ENCODE data around the gene WRAP73. TPM values are rescaled to one million over a fixed set of nuclear protein-coding genes. Genes with fewer than 3 reads are reported as not detected.
"Not testable (repeated sequence)": the region's sequence is repeated elsewhere in the genome, so short reads cannot be mapped to it uniquely, and the experiment has no call there.

Gene WRAP73
- total RNA-seq, 4 donors from 2014 or later, result 16.4 to 33.7 (median 19.6) TPM

DNA sequence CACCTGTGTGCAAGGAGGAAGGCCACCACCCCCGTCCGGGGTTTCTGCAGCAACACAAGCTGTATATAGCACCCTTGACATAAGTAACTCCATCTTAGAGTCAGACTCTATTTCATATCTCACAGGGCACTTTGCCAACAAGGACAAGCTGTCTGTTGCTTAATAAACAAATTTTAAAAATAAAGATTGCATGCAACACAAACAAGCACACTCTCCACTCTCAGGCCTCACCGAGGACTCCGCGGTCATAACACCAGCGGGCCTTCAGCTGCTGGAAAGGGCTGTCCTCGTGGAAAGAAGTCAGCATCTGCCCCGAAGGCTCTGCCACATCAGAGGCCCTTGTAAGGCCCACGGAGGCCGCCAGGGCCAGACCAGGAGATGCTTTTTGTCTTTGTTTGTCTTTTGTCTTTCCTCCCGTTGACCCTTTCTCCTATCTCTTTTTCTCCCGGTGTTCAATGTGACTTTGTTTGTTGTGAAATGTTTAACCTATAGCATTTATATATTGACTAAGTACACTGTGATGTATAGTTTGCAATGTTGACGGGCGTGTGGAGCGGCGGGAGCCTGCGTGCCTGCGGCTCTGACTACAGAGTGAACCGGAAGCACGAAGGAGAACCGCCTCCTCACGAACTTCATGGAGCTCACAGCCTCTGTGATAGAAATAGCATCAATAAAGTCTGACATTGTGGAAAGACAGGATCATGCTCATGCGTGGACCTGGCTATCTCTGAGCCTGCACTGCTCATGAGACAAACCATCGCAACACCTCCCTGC is 62.7 kb downstream of the WRAP73 start:
- H3K27me3 ChIP-seq, result no peaks in the 10 kb centered on the region
- 78% methylated on average over 24 of the region's 24 CpGs for WGBS
- no peak overlapping the region for H3K27ac ChIP-seq
- H3K4me3 ChIP-seq, result no peak overlapping the region
- H3K9me3 ChIP-seq, result no peaks in the 10 kb centered on the region
- DNase-seq (ENCODE audit: low spot score in 2 of 2), result no peak
- TF ChIP-seq, protein P1, sequence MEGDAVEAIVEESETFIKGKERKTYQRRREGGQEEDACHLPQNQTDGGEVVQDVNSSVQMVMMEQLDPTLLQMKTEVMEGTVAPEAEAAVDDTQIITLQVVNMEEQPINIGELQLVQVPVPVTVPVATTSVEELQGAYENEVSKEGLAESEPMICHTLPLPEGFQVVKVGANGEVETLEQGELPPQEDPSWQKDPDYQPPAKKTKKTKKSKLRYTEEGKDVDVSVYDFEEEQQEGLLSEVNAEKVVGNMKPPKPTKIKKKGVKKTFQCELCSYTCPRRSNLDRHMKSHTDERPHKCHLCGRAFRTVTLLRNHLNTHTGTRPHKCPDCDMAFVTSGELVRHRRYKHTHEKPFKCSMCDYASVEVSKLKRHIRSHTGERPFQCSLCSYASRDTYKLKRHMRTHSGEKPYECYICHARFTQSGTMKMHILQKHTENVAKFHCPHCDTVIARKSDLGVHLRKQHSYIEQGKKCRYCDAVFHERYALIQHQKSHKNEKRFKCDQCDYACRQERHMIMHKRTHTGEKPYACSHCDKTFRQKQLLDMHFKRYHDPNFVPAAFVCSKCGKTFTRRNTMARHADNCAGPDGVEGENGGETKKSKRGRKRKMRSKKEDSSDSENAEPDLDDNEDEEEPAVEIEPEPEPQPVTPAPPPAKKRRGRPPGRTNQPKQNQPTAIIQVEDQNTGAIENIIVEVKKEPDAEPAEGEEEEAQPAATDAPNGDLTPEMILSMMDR (IDR thresholded peaks at IDR 0.05), result no peak
- TF ChIP-seq POLR2A (IDR thresholded peaks at IDR 0.05) (no peak), POLR2AphosphoS5 (IDR thresholded peaks at IDR 0.05) (no peak), EP300 (IDR thresholded peaks at IDR 0.05) (no peak)
- H3K36me3 ChIP-seq, result no peaks in the 10 kb centered on the region
- no peaks in the 10 kb centered on the region for H3K4me1 ChIP-seq

DNA sequence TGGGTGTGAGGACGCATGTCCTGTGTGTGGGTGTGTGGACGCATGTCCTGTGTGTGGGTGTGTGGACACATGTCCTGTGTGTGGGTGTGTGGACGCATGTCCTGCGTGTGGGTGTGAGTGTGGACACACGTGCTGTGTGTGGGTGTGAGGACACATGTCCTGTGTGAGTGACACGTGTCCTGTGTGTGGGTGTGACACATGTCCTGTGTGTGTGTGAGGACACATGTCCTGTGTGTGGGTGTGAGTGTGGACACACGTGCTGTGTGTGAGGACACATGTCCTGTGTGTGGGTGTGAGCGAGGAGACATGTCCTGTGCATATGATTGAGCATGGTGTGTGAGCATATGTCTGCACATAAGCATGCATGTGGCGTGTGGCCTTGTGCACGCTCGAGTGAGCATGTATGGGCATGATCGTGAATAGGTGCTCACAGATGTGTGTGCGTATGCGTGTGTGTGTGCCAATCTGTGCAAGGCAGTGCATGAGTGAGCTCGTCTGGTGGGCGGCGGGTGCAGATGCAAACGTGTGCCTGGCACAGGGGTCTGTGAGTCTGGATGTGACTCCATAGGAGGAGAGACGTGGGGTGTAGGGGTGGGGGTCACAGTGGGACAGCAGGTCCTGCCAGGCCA is 63.8 kb downstream of the WRAP73 start:
- Histone ChIP-seq H3K4me1 (no peaks in the 10 kb centered on the region), H3K4me3 (no peak overlapping the region), H3K27me3 (peaks cover 6% of the 10 kb centered on the region), H3K27ac (no peak overlapping the region), H3K9me3 (no peaks in the 10 kb centered on the region), H3K36me3 (no peaks in the 10 kb centered on the region)
- 85% methylated on average over 16 of the region's 19 CpGs for WGBS
- TF ChIP-seq POLR2A (IDR thresholded peaks at IDR 0.05) (no peak), EP300 (IDR thresholded peaks at IDR 0.05) (no peak), POLR2AphosphoS5 (IDR thresholded peaks at IDR 0.05) (no peak)
- TF ChIP-seq, protein P1 (IDR thresholded peaks at IDR 0.05), result no peak
- DNase-seq (ENCODE audit: low spot score in 2 of 2), result no peak

DNA sequence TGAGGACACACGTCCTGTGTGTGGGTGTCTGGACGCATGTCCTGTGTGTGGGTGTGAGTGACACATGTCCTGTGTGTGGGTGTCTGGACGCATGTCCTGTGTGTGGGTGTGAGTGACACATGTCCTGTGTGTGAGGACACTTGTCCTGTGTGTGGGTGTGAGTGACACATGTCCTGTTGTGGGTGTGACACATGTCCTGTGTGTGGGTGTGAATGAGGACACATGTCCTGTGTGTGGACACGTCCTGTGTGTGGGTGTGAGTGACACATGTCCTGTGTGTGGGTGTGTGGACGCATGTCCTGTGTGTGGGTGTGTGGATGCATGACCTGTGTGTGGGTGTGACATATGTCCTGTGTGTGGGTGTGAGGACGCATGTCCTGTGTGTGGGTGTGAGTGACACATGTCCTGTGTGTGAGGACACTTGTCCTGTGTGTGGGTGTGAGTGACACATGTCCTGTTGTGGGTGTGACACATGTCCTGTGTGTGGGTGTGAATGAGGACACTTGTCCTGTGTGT is 64.5 kb downstream of the WRAP73 start:
- not testable (repeated sequence) for H3K27ac ChIP-seq; H3K36me3 ChIP-seq; H3K27me3 ChIP-seq; H3K9me3 ChIP-seq; DNase-seq (ENCODE audit: low spot score in 2 of 2); H3K4me1 ChIP-seq; H3K4me3 ChIP-seq
- 75% methylated on average over 6 of the region's 6 CpGs for WGBS

GRCh38 chr1:3584915-3585314 is 65.0 kb downstream of the WRAP73 start:
- H3K4me1 ChIP-seq, result no peaks in the 10 kb centered on the region
- no peak for TF ChIP-seq POLR2AphosphoS5 (IDR thresholded peaks at IDR 0.05)
- TF ChIP-seq, protein P1 (IDR thresholded peaks at IDR 0.05), result no peak
- no peak overlapping the region for H3K27ac ChIP-seq
- H3K4me3 ChIP-seq, result no peak overlapping the region
- WGBS, result 80% methylated on average over 7 of the region's 7 CpGs
- H3K9me3 ChIP-seq, result no peaks in the 10 kb centered on the region
- no peaks in the 10 kb centered on the region for H3K36me3 ChIP-seq
- no peak for DNase-seq (ENCODE audit: low spot score in 2 of 2)
- H3K27me3 ChIP-seq, result peaks cover 6% of the 10 kb centered on the region

- H3K4me3 ChIP-seq; H3K27ac ChIP-seq; H3K27me3 ChIP-seq; H3K4me1 ChIP-seq; H3K36me3 ChIP-seq; H3K9me3 ChIP-seq; DNase-seq (ENCODE audit: low spot score in 2 of 2): not testable (repeated sequence)
- WGBS, result 100% methylated on average over 1 of the region's 21 CpGs
Observed at GRCh38 chr1:3583751-3584150, 66.2 kb downstream of the WRAP73 start.

GRCh38 chr1:3581296-3582036 is 68.4 kb downstream of the WRAP73 start:
- Histone ChIP-seq H3K27ac (no peak overlapping the region), H3K27me3 (peaks cover 6% of the 10 kb centered on the region), H3K36me3 (no peaks in the 10 kb centered on the region), H3K4me3 (no peak overlapping the region), H3K4me1 (no peaks in the 10 kb centered on the region), H3K9me3 (no peaks in the 10 kb centered on the region)
- 59% methylated on average over 12 of the region's 16 CpGs for WGBS
- TF ChIP-seq EP300 (IDR thresholded peaks at IDR 0.05) (no peak), POLR2A (IDR thresholded peaks at IDR 0.05) (no peak), POLR2AphosphoS5 (IDR thresholded peaks at IDR 0.05) (no peak)
- TF ChIP-seq, protein P1 (IDR thresholded peaks at IDR 0.05), result no peak
- DNase-seq (ENCODE audit: low spot score in 2 of 2), result no peak
